H1 (cell line): Measurements from ENCODE around the gene FAAP100. TPM values are rescaled to one million over a fixed set of nuclear protein-coding genes. Genes with fewer than 3 reads are reported as not detected.

Experiments
- POLR2AphosphoS5 ChIP-seq: IDR thresholded peaks from 2 replicates; pipeline ENCODE4 v1.6.1; 2011; ENCODE audit warnings: low read depth, low read length
- SP1 ChIP-seq: IDR thresholded peaks from 2 replicates; pipeline ENCODE4 v1.6.1; 2011; ENCODE audit warnings: low read depth, low read length
- polyA plus RNA-seq, 7 experiments: library from polyadenylated mRNA; depleted of rRNA in 3 of 7; stranded (reverse) in 5 of 7; unstranded in 2 of 7; fragments of >200 nt in 5 of 7; fragments of 200-250 nt in 2 of 7; gene quantifications; 1 replicate in 5 of 7; 2 replicates in 1 of 7; 4 replicates in 1 of 7; pipeline versions ENCODE4 v1.2.1 to v1.2.3, GENCODE V29; 2011 to 2013; ENCODE audit warnings: missing spikeins in 2 of 7, mixed read lengths in 2 of 7
- total RNA-seq: library from RNA; stranded (reverse); fragmentation: NEBNext Ultra II Directional; extraction: Animal tissue kit (Norgen Biotek cat#: 25700); gene quantifications from 2 replicates; pipeline ENCODE4 v1.2.1, GENCODE V29; 2021
- TF ChIP-seq, protein P1 (sequence below): fragments of 300-600 bp; sonication (generic); IDR thresholded peaks from 2 replicates; pipeline ENCODE4 v1.7.1; 2012; ENCODE audit warnings: low read length, moderate library complexity, mild to moderate bottlenecking, inconsistent platforms; ENCODE audit not compliant: insufficient replicate concordance

Gene FAAP100
- total and polyA plus RNA-seq, 2 of the 8 experiments (the other 6 are each of a cell fraction or from before 2014, with no cell fraction given) = 23.2 to 41.8 TPM

DNA sequence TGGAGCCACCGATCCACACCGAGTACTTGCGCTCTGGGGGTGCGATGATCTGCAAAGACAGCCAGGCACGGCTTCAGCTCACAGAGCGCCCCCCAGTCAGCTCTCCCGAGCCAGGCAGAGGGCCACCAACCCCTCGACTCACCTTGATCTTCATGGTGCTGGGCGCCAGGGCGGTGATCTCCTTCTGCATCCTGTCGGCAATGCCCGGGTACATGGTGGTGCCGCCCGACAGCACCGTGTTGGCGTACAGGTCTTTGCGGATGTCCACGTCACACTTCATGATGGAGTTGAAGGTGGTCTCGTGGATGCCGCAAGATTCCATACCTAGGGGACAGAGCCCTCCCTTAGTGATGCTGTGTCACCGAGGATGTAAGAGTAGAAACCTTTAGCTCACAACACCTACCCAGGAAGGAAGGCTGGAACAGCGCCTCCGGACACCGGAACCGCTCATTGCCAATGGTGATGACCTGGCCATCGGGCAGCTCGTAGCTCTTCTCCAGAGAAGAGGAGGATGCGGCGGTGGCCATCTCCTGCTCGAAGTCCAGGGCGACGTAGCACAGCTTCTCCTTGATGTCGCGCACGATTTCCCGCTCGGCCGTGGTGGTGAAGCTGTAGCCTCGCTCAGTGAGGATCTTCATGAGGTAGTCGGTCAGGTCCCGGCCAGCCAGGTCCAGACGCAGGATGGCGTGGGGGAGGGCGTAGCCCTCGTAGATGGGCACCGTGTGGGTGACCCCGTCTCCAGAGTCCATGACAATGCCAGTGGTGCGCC is 41.2 kb downstream of the FAAP100 start (continued):
- TF ChIP-seq, protein P1, sequence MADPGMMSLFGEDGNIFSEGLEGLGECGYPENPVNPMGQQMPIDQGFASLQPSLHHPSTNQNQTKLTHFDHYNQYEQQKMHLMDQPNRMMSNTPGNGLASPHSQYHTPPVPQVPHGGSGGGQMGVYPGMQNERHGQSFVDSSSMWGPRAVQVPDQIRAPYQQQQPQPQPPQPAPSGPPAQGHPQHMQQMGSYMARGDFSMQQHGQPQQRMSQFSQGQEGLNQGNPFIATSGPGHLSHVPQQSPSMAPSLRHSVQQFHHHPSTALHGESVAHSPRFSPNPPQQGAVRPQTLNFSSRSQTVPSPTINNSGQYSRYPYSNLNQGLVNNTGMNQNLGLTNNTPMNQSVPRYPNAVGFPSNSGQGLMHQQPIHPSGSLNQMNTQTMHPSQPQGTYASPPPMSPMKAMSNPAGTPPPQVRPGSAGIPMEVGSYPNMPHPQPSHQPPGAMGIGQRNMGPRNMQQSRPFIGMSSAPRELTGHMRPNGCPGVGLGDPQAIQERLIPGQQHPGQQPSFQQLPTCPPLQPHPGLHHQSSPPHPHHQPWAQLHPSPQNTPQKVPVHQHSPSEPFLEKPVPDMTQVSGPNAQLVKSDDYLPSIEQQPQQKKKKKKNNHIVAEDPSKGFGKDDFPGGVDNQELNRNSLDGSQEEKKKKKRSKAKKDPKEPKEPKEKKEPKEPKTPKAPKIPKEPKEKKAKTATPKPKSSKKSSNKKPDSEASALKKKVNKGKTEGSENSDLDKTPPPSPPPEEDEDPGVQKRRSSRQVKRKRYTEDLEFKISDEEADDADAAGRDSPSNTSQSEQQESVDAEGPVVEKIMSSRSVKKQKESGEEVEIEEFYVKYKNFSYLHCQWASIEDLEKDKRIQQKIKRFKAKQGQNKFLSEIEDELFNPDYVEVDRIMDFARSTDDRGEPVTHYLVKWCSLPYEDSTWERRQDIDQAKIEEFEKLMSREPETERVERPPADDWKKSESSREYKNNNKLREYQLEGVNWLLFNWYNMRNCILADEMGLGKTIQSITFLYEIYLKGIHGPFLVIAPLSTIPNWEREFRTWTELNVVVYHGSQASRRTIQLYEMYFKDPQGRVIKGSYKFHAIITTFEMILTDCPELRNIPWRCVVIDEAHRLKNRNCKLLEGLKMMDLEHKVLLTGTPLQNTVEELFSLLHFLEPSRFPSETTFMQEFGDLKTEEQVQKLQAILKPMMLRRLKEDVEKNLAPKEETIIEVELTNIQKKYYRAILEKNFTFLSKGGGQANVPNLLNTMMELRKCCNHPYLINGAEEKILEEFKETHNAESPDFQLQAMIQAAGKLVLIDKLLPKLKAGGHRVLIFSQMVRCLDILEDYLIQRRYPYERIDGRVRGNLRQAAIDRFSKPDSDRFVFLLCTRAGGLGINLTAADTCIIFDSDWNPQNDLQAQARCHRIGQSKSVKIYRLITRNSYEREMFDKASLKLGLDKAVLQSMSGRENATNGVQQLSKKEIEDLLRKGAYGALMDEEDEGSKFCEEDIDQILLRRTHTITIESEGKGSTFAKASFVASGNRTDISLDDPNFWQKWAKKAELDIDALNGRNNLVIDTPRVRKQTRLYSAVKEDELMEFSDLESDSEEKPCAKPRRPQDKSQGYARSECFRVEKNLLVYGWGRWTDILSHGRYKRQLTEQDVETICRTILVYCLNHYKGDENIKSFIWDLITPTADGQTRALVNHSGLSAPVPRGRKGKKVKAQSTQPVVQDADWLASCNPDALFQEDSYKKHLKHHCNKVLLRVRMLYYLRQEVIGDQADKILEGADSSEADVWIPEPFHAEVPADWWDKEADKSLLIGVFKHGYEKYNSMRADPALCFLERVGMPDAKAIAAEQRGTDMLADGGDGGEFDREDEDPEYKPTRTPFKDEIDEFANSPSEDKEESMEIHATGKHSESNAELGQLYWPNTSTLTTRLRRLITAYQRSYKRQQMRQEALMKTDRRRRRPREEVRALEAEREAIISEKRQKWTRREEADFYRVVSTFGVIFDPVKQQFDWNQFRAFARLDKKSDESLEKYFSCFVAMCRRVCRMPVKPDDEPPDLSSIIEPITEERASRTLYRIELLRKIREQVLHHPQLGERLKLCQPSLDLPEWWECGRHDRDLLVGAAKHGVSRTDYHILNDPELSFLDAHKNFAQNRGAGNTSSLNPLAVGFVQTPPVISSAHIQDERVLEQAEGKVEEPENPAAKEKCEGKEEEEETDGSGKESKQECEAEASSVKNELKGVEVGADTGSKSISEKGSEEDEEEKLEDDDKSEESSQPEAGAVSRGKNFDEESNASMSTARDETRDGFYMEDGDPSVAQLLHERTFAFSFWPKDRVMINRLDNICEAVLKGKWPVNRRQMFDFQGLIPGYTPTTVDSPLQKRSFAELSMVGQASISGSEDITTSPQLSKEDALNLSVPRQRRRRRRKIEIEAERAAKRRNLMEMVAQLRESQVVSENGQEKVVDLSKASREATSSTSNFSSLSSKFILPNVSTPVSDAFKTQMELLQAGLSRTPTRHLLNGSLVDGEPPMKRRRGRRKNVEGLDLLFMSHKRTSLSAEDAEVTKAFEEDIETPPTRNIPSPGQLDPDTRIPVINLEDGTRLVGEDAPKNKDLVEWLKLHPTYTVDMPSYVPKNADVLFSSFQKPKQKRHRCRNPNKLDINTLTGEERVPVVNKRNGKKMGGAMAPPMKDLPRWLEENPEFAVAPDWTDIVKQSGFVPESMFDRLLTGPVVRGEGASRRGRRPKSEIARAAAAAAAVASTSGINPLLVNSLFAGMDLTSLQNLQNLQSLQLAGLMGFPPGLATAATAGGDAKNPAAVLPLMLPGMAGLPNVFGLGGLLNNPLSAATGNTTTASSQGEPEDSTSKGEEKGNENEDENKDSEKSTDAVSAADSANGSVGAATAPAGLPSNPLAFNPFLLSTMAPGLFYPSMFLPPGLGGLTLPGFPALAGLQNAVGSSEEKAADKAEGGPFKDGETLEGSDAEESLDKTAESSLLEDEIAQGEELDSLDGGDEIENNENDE = peak; percentile 9
- TF ChIP-seq SP1 (peak; percentile 75; the same call in 1 of the 2 replicates), POLR2AphosphoS5 (peak; percentile 78; the same call in 1 of the 2 replicates)
- TF ChIP-seq, all 59 proteins: peak for 5
